Measurements from ENCODE around the gene ERC2.

ERC2 gene

DNA sequence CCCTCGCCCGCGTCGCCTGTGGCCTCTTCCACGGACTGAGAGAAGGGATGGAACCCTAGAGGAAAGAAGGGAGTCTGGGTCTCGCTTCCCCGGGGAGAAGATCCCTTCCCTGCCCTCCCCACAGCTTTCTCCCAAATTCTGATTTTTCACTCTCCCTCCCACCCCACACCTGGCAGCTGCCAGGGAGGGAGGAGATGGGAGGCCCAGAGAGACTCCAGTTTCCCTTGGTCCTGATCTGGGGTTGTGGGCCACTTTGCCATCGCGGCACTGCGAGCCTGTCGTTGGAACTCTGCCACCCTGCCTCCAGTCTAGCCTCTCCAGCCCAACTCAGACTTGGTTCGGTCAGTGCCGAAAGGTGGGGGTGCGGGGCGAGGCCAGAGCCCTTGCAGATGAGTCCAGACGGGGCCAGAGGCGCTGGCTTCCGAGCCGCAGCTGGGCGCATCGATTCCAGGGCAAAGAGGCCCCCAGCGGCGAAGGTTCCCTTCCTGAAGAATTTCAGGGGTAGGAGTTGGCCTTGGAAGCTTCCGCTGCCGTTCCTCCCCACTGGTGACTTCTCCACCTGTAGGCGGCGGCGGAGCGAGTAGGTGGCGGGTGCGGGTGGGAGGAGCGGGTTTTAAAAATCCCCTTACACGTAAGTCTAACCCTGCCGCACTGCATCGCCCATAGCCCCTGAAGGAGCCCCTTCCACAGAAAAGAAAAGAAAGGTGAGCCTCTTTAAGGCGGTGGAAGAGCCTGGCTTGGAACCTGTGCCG is 986.3 kb downstream of the ERC2 start:
- no peak for ATAC-seq

DNA sequence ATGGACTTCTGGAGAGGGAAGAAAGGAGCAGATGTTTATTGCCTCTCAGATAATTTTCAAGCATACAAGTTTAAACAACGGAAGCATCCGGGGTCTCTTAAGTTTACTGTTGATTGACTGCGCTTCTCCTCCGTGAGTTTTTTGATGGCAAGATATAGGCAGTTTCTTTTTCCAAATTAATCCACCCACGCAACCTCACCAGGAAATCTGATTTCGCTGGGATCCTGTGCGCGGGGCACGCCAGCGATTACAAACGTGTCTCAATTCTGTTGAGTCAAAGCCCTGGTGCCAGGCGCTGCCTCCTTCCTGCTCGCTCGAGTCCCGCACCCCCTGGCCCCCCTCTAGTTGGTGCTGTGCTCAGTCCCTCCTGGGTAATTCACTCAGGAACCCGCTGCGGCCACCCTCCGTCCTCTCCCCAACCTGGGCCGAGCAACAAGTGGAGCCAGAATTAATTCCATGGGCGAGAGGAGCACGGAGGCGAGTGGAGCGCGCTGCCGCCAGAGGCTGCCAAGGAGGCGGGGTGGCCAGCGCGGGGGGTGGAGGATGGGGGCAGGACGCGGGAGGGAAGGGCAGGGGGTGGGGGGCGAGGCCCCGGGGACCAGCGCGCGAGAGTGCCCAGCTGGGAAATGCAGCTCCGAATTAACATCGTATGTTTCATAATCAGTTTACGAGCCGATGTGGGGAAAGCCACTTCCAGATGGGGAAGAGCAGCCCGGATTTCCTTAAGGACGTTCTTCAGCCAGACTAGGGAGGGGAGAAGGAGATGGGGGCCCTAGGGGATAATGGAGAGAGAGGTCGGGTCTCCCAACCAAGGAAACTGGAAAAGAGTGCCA is 987.1 kb downstream of the ERC2 start:
- ATAC-seq, result no peak

DNA sequence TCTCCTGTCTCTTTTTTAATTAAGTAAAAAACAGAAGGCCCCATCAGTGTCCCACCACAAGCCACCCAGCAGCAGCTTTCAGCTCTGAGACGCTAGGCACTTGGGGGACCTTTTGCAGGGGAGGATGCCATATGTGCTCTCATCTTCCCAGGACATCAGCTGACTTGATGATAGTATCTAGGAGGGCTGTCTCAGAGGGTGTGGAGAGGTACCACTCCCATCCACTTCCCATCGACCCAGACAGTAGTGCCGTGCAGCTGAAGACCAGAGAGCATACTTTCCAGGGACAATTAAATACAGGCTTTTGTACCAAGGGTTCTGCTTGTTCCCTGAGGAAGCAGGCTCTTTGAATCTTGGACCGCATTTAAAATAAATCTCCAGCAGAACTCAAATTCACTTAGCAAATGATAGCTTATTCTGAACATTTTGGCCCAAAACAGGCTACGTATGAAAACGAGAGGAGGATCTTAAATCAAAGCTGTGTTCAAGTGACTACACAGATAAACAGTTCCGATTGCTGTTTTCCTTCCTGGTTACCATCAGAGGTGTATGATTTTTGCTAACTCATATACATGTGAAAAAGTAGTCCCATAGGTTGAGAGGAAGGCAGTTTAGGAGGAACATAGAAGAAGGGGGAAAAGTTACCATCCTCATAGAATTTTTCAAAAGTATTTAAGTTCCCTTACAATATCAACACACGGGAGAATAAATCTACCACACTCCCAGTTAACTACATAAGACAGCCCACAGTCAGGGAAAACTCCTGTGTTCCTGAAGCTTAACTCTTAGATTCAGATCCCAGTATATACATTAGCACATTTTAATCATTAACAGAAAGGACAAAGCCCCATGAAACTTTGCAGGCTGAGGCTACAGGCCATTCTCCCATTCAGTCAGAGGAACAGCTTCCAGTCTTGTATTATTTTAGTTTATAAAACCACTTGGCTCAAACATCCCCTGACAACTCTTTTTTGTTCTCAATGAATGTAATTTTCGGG is 990.7 kb downstream of the ERC2 start:
- no peak for ATAC-seq

DNA sequence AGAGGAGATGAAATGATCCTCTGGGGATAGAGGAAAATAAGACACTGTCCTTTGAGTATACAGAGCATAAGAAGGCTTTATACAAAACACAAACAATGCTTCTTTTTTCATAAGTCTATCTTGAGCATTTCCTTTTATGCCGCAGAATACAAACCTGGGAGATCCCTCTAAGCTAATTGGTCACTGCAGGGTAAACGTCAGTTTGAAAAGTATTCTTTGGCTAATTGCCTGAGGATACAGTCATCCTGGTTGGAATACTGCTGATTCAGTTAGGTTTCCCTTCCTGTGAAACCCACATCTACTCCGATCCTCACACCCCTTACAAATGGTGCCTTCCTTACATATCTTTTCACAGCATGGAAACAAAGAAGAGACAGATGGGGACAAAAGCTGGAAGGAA is 991.8 kb downstream of the ERC2 start:
- ATAC-seq, result no peak

DNA sequence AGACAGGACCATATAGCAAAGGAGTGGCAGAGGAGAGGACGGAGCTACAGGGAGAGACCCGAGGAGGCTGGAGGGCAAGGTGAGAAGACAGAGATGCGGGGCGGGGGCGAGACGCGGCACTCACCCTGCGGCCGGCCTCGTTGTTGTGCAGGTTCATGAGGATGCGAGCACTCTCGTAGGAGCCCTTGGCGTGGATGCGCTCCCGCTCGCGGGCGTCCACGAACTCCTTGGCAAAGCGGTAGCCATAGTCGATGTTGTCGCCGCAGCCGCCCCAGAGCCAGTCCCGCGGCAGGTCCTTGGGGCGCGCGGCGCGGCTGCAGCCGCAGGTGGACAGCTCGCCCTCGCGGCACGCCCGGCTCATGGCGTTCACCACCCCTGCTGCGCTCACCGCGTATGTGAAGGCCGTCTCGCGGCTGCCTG is 994.0 kb downstream of the ERC2 start:
- no peak for ATAC-seq

DNA sequence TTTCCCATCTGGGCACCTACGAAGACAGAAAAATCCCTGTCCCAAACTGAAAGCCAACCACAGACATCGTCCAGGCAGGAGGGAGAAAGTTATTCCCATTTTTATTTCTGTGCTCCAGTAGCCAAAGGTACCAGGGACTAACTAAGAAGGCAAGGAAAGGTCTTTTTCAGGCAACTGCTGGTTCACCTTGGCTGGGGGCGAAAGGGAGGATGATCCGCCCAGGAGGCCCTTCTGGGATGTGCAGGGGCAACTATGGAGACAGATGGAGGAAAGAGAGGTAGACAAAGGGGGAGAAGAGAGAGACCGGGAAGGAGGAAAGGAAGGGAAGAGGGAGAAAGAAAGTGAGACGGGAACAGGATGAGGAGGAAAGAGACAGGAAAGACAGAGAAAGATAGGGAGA is 994.5 kb downstream of the ERC2 start:
- ATAC-seq, result no peak

DNA sequence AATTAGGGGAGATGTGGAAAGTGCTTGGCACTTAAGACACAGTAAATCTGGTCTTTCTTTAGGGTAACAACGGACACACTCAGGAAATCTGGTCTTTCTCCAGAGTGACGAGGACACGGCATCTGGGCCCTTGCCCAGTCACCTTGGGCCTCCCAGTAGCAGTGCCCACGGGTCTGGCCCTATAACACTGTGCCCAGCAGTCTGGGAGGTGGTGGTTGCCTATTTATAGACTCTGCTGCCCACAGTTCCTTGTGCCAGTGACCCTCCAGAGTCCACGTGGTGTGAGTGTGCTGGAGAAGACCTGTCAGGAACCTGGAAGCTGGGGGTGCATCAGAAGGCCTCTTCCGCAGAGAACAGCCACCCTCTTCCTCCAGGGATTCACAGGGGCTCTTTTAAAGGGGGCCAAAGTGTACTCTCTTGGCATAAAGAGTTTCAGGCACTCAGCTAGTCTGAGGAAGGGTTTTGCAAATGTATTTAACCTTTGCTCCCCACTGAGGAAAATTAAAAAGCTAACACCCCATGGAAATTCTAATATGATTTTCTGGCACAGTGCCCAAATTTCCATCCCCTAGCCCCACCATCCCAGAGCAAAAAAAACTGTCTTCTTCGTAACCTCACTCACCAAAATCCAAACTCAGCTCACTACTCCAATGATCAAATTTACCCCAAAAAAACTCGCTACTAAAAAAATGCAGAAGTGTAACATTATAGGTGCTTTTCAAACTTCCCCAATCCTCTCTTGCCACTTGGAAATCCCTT is 996.6 kb downstream of the ERC2 start:
- ATAC-seq, result no peak

DNA sequence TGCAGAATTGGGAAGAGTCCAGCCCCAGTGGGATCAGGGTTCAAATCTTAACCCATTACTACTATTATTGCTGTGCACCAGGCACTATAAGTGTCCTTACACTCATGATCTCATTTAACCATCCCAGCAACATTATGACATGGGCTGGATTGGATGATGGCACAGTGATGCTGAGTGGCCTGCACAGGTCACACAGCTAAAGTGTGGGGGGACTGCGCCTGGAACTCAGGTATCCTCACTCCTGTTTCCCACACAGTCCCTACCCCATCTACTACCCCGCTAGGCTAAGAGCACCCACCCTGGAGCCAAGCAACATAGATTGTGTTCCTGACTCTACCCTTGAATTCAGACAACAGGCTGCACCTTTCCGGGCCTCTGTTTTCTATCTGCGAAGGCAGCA is 997.2 kb downstream of the ERC2 start:
- no peak for ATAC-seq

DNA sequence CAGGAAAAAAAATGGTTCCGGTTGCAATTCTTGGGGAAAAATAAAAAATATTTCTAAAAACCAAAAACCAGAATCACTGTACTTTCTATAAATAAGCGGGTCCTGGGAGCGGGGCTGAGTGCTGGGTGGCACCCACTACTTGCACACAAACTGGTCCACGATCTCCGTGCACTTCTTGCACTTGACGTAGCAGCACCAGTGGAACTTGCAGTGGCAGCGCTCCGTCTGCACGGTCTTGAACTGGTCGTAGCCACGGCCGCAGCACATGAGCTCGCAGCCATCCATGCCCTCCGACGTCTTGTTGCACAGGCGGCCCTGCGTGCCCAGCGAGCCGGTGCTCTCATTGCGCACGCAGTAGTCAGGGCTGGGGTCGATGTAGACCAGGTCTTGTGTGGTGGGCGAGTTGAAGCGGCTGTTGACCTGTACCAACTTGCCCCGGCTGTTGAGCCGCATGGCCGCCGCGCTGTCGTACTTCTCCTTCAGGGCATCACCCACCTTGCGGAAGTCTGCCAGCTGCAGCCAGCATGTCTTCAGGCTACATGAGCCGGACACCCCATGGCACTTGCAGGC is 998.2 kb downstream of the ERC2 start:
- ATAC-seq, result no peak

DNA sequence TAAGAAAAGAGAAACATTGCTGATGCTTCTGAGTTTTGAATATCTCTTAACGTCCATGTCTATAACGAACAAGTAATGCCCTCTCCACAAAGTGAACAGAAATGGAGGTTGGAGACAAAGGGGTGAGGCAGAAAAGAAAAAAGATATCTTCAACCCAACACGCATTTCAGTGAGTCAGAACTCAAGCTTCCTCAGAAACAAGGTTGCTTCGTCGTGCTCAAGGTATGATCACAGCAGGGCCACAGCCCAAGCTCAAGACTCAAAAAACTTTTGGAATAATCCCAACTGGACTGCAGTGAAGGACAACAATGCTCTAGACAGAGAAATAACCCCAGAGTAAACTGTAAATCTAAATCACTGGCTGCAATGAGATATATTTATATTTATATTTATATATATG is 1000.0 kb downstream of the ERC2 start:
- no peak for ATAC-seq

DNA sequence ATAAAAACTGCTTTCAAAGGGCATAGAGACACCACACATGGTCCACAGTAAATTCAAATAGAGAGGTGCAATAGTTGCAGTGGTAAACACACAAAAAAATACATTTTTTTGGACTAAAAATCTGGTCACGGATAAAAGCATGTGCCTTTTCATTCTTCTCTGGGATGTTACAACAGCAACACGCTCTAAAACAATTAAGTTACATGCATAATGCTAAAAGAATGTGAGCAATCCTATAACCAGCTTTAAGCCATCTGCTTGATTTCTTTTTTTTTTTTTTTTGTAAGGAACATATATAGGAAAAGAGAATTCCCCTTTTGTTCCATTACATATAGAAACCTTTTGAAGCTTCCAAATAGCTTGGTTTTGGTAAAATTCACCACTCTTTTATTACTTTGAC is 1001.2 kb downstream of the ERC2 start:
- ATAC-seq, result no peak

DNA sequence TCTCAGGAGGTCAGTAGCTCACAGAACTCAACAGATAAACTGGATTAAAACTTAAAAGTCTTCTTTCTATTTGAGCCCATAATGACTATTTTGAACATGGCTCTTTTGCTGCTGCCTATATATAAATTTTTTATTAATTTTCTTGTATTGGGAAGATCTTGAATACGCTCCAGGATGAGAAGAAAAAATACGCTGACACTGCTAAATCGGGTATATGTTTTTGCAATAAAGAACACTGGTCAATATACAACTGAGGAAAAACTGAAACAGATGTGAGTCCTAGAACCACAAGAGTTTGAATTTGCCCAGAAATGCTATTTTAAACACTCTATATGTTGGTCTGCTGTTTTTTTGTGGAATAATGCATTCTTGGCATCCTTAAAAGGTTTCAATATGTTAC is 1001.7 kb downstream of the ERC2 start:
- no peak for ATAC-seq

DNA sequence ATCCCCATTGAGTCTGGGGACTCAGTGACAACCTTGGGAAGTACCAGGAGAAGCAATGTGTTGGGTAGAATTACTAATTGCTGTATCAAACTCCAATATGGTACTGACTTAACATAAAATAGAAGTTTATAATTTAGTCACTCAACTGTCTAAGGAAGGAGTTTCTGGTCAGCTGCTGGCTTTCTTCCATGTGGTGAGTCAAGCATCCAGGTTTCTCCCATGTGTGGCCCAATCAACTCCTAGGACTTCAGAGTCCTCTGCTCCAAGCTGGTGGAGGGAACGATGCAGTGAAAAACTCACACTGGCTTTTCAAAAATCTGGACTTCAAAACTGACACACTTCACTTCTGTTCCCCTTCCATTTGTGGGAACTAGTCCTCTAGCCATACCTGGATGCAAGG is 1006.4 kb downstream of the ERC2 start:
- ATAC-seq, result no peak

DNA sequence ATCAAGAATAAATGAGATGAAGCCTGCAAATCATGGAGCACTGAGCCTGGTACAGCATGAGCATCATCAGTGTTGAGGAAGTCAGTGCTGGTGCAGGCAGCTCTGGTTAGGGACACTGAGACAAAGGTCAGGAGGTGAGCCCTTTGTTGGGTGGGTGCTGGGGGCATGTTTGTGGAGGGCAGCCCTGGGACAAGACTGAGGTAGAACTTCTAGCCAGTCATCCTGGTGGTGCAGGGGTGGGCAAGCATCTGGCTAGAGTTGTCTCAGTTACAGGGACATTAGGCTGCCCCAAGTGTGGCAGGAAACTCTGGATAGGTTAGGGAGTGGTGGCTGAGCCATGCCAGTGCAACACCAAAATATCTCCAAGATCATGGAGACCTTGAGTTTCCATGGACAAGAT is 1008.4 kb downstream of the ERC2 start:
- ATAC-seq, result no peak
